WTC11 (cell line): ENCODE measurements around the gene MAPKAP1. TPM values are rescaled to one million over a fixed set of nuclear protein-coding genes. Genes with fewer than 3 reads are reported as not detected.

Experiments
- ATAC-seq: fragments of 200-7000 bp; cut with Tn5 transposase; 2 replicates; pipeline ENCODE4 v1.10.0; 2021; ENCODE audit warnings: mild to moderate bottlenecking, moderate library complexity
- CTCF ChIA-PET: fragments of 300-600 bp; sonication (Branson Sonifier 250); formaldehyde crosslinking; loops from one replicate; lab custom pipeline; 2021; ENCODE audit warnings: antibody characterized with exemption; lab: Charles Lee
- POLR2A ChIA-PET: fragments of 350-600 bp; sonication (Branson Sonifier 250); formaldehyde crosslinking; loops from one replicate; lab custom pipeline; 2021; ENCODE audit warnings: antibody characterized with exemption; lab: Charles Lee
- DNase-seq: peaks from one replicate; pipeline ENCODE4 v3.0.0; 2021; ENCODE audit warnings: low spot score
- H3K27ac Mint-ChIP-seq: 2 replicates; pipeline ENCODE4 v1.8.0; 2021; ENCODE audit warnings: mixed read lengths
- H3K27me3 Mint-ChIP-seq: 2 replicates; pipeline ENCODE4 v1.8.0; 2021; ENCODE audit warnings: low read depth, mild to moderate bottlenecking, moderate library complexity, mixed read lengths
- H3K36me3 Mint-ChIP-seq: 2 replicates; pipeline ENCODE4 v1.8.0; 2021; ENCODE audit warnings: mixed read lengths
- H3K4me1 Mint-ChIP-seq: 2 replicates; pipeline ENCODE4 v1.8.0; 2022; ENCODE audit warnings: mixed read lengths
- H3K4me3 Mint-ChIP-seq: 2 replicates; pipeline ENCODE4 v1.8.0; 2021; ENCODE audit warnings: mild to moderate bottlenecking, moderate library complexity, mixed read lengths
- H3K9me3 Mint-ChIP-seq: 2 replicates; pipeline ENCODE4 v1.8.0; 2021; ENCODE audit warnings: mixed read lengths
- AR ChIP-seq: fragments of 250-450 bp; sonication (Bioruptor Pico); IDR thresholded peaks from 2 replicates; pipeline ENCODE4 v1.9.0; 2021; ENCODE audit warnings: mild to moderate bottlenecking
- E2F4 ChIP-seq: sonication (generic); formaldehyde crosslinking; IDR thresholded peaks from 2 replicates; pipeline ENCODE4 v1.8.1; 2022; ENCODE audit warnings: low read depth, mild to moderate bottlenecking, moderate library complexity, missing genetic modification reagents, borderline replicate concordance
- E2F5 ChIP-seq: sonication (generic); formaldehyde crosslinking; IDR thresholded peaks from 2 replicates; pipeline ENCODE4 v1.8.1; 2022; ENCODE audit warnings: mild to moderate bottlenecking, moderate library complexity, missing genetic modification reagents
- FOXK1 ChIP-seq: sonication (generic); formaldehyde crosslinking; IDR thresholded peaks from 2 replicates; pipeline ENCODE4 v1.8.0; 2022; ENCODE audit warnings: mild to moderate bottlenecking, moderate library complexity, missing genetic modification reagents
- FOXP1 ChIP-seq: sonication (generic); formaldehyde crosslinking; IDR thresholded peaks from 2 replicates; pipeline ENCODE4 v1.8.0; 2022; ENCODE audit warnings: missing genetic modification reagents, mild to moderate bottlenecking, moderate library complexity, borderline replicate concordance
- HMGXB4 ChIP-seq: sonication (generic); formaldehyde crosslinking; IDR thresholded peaks from 2 replicates; pipeline ENCODE4 v1.8.1; 2023; ENCODE audit warnings: mild to moderate bottlenecking, moderate library complexity, missing genetic modification reagents
- MAX ChIP-seq: sonication (generic); formaldehyde crosslinking; IDR thresholded peaks from 2 replicates; pipeline ENCODE4 v1.8.0; 2022; ENCODE audit warnings: mild to moderate bottlenecking, missing genetic modification reagents
- NFATC4 ChIP-seq: fragments of 250-450 bp; sonication (Bioruptor Pico); IDR thresholded peaks from 2 replicates; pipeline ENCODE4 v1.9.0; 2021; ENCODE audit warnings: mild to moderate bottlenecking
- OVOL2 ChIP-seq: fragments of 250-450 bp; sonication (Bioruptor Pico); IDR thresholded peaks from 2 replicates; pipeline ENCODE4 v1.9.0; 2021; ENCODE audit warnings: mild to moderate bottlenecking, borderline replicate concordance
- PREB ChIP-seq: sonication (generic); formaldehyde crosslinking; IDR thresholded peaks from 2 replicates; pipeline ENCODE4 v1.8.1; 2022; ENCODE audit warnings: mild to moderate bottlenecking, missing genetic modification reagents, moderate library complexity, borderline replicate concordance
- PRRX2 ChIP-seq: fragments of 250-450 bp; sonication (Bioruptor Pico); IDR thresholded peaks from 2 replicates; pipeline ENCODE4 v1.8.0; 2021; ENCODE audit warnings: mild to moderate bottlenecking
- SOX15 ChIP-seq: fragments of 250-450 bp; sonication (Bioruptor Pico); IDR thresholded peaks from 2 replicates; pipeline ENCODE4 v1.9.0; 2021; ENCODE audit warnings: mild to moderate bottlenecking
- TEAD4 ChIP-seq: sonication (generic); formaldehyde crosslinking; IDR thresholded peaks from 2 replicates; pipeline ENCODE4 v1.8.0; 2022; ENCODE audit warnings: mild to moderate bottlenecking, missing genetic modification reagents
- ZMAT4 ChIP-seq: fragments of 250-450 bp; sonication (Bioruptor Pico); IDR thresholded peaks from 2 replicates; pipeline ENCODE4 v1.9.0; 2021; ENCODE audit warnings: mild to moderate bottlenecking
- ZNF219 ChIP-seq: sonication (generic); formaldehyde crosslinking; IDR thresholded peaks from 2 replicates; pipeline ENCODE4 v1.8.0; 2023; ENCODE audit warnings: missing genetic modification reagents, mild to moderate bottlenecking, borderline replicate concordance
- ZNF263 ChIP-seq: sonication (generic); formaldehyde crosslinking; IDR thresholded peaks from 2 replicates; pipeline ENCODE4 v1.8.1; 2022; ENCODE audit warnings: low read depth, mild to moderate bottlenecking, moderate library complexity, missing genetic modification reagents
- ZNF281 ChIP-seq: sonication (generic); formaldehyde crosslinking; IDR thresholded peaks from 2 replicates; pipeline ENCODE4 v1.8.0; 2023; ENCODE audit warnings: mild to moderate bottlenecking, missing genetic modification reagents
- ZNF396 ChIP-seq: fragments of 250-450 bp; sonication (Bioruptor Pico); IDR thresholded peaks from 2 replicates; pipeline ENCODE4 v1.8.0; 2021; ENCODE audit warnings: mild to moderate bottlenecking, moderate library complexity, borderline replicate concordance
- ZNF423 ChIP-seq: fragments of 250-450 bp; sonication (Bioruptor Pico); IDR thresholded peaks from 2 replicates; pipeline ENCODE4 v2.1.2; 2022; ENCODE audit warnings: mild to moderate bottlenecking, moderate library complexity
- ZNF425 ChIP-seq: fragments of 250-450 bp; sonication (Bioruptor Pico); conservative IDR thresholded peaks from 2 replicates; pipeline ENCODE4 v1.9.0; 2021; ENCODE audit warnings: mild to moderate bottlenecking
- ZSCAN18 ChIP-seq: fragments of 250-450 bp; sonication (Bioruptor Pico); IDR thresholded peaks from 2 replicates; pipeline ENCODE4 v2.1.2; 2022; ENCODE audit warnings: mild to moderate bottlenecking, moderate library complexity
- total RNA-seq: library from RNA; stranded (reverse); gene quantifications from 3 replicates; pipeline ENCODE4 v1.2.3, GENCODE V29; 2021

Gene MAPKAP1
- total RNA-seq, 1 experiment from 2014 or later, result 111 TPM

- TF ChIP-seq ZSCAN18 (CRISPR knock-in tag) (no peak), AR (no peak), ZNF263 (no peak), HMGXB4 (CRISPR knock-in tag) (no peak), PRRX2 (CRISPR knock-in tag) (no peak), SOX15 (CRISPR knock-in tag) (no peak), OVOL2 (CRISPR knock-in tag) (no peak), ZNF396 (no peak), MAX (CRISPR knock-in tag) (no peak), E2F4 (CRISPR knock-in tag) (no peak)
Observed at GRCh38 chr9:125444956-125445506, 262.0 kb downstream of the MAPKAP1 start (continued).

GRCh38 chr9:125444166-125444565, 262.8 kb downstream of the MAPKAP1 start:
- 0 out of 2 replicates have a peak overlapping the region, but pooled peaks have one; percentile 15 for H3K27ac Mint-ChIP-seq
- H3K4me1 Mint-ChIP-seq, result peaks cover 14% of the 10 kb centered on the region
- CTCF ChIA-PET, result no interaction called here
- H3K9me3 Mint-ChIP-seq, result no peaks in the 10 kb centered on the region
- H3K36me3 Mint-ChIP-seq, result peaks cover 7% of the 10 kb centered on the region
- POLR2A ChIA-PET, result no interaction called here
- no peak for ATAC-seq
- no peak for DNase-seq
- no peaks in the 10 kb centered on the region for H3K27me3 Mint-ChIP-seq
- no peak overlapping the region for H3K4me3 Mint-ChIP-seq
- TF ChIP-seq ZNF423 (CRISPR knock-in tag) (no peak), TEAD4 (CRISPR knock-in tag) (no peak), ZNF281 (CRISPR knock-in tag) (no peak), FOXK1 (no peak), ZMAT4 (CRISPR knock-in tag) (no peak), ZNF219 (CRISPR knock-in tag) (no peak), E2F5 (no peak), PREB (CRISPR knock-in tag) (no peak), MAX (CRISPR knock-in tag) (no peak), ZNF425 (CRISPR knock-in tag) (no peak), FOXP1 (CRISPR knock-in tag) (no peak), NFATC4 (CRISPR knock-in tag) (no peak)
